GM12892 (cell line): Measurements from ENCODE around the gene RBMS3.
A peak's percentile ranks its signal among the peaks of the same experiment; 100 is the strongest.

ENCODE experiments used
- DNase-seq: peaks from one replicate; pipeline ENCODE4 v3.0.0; 2011; ENCODE audit not compliant: insufficient read length
- FAIRE-seq: peaks from 2 replicates; lab custom pipeline; 2011; peaks lifted over from hg19 to GRCh38; lab: Jason Lieb, UNC
- POLR2A ChIP-seq: IDR thresholded peaks from 2 replicates; pipeline ENCODE4 v1.6.1; 2011; ENCODE audit warnings: low read depth, low read length, control low read depth
- POLR2AphosphoS5 ChIP-seq: IDR thresholded peaks from 2 replicates; pipeline ENCODE4 v1.6.1; 2011; ENCODE audit warnings: low read depth, low read length, control low read depth
- TAF1 ChIP-seq: IDR thresholded peaks from 2 replicates; pipeline ENCODE4 v1.6.1; 2011; ENCODE audit warnings: low read depth, mild to moderate bottlenecking, control low read depth, low read length, borderline replicate concordance

The RBMS3 gene

GRCh38 chr3:29683018-29683993 is 402.4 kb downstream of the RBMS3 start:
- TF ChIP-seq POLR2AphosphoS5: no peak
- TF ChIP-seq POLR2A: no peak
- no peak for TF ChIP-seq TAF1
- FAIRE-seq (peak; percentile 58), DNase-seq (no peak)

DNA sequence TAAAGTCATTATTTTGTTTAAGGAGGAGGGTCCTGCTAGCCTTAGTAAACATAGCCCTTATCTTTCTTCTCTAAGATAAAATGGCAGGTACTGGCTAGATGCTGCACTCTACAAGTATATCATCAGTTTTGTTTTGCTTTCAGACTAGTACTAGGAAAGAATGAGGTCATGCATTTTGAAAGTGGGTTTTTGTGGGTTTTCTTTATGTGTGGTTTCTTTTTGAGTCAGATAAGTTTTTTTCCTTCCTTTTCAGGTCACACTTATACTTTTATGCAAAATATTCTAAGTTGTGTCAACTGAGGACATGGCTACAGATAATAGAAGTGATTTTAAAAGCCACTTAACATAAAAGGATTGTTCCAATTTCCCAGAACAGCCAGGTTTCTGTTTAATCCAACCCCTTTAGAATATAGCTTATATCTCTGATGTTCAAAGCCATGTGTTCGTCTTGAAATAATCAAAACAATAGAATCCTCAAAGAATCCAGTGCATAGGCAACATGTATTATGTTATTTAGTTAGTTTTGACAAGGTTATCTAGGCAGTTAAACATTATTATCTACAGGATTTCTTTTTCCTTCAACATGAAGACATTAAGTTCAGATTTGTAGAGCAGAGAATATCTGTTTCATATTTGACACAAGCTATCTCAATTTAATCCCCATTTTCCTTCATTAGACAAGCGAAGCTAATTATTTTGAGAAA is 406.2 kb downstream of the RBMS3 start:
- DNase-seq (no peak), FAIRE-seq (peak; percentile 83)
- no peak for TF ChIP-seq POLR2A

DNA sequence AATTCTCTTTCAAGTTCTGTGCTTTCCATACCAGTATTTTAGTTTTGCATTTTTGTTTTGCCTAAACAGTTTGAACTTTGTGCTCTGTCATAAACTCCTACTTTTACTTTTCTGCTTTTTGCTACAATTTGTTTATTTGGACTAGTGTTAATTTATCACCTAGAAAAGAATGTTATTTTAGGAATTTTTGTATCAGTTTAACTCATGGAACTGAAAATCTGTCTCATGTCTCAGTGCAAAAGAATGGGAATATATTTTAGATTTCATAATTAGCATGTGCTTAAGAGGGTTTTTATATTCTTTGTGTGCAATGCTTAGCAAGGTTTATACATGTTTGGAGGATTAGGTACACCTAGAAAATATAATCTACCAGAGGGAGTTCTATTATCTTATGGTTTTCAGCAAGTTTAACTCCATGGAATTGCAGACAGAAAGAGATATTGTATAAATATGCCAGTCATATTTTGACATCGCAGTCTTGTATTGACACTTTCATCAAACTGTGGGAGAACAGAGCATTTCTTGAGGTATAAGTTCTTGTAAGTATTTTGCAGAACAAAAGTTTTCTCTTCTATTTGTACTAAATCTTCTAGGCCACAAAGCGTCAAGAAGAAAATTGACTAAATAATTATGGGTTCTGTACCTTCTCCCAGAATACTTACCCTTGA is 409.9 kb downstream of the RBMS3 start:
- FAIRE-seq (no peak), DNase-seq (no peak)
- TF ChIP-seq TAF1 (no peak), POLR2A (no peak), POLR2AphosphoS5 (no peak)

GRCh38 chr3:29693863-29694262 is 413.0 kb downstream of the RBMS3 start:
- DNase-seq (no peak), FAIRE-seq (no peak)
- TF ChIP-seq TAF1 (no peak), POLR2A (no peak), POLR2AphosphoS5 (no peak)

DNA sequence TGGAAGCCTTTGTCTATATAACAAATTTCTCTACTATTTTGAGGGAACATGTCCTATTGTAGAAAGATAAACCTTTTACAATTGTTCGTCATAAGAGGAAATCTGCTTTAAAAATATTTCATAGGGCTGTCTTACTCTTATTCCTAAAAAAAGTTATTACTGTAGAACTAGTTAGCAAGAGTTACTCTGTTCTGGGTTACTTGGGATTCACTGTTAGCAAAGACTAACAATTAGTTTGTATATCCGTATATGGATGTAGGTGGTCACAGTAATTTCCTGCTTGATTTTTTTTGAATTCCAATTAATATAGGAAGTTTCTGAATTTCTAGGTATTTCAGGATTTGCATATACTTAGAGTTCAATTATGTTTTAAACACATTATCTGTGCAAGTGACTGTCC is 413.5 kb downstream of the RBMS3 start:
- DNase-seq (no peak), FAIRE-seq (no peak)

DNA sequence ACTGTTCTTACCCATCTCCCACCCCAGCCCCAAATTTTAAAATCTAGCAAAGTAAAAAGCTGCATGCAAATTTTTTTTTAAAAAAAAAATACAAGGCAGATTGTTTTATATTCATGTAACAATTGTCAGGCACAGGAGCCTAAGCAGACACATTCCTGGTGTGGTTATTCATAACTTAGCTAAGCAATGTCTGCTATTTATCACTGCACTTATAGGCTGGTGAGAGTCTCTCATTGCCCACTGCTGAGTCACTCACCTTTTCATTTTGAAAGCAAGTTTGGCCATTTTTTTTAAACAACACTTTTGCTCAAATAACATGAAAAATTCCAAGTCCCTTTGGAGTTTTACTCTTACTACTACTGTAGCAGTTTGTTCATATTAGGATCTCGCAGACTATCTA is 413.9 kb downstream of the RBMS3 start:
- TF ChIP-seq TAF1 (no peak), POLR2AphosphoS5 (no peak), POLR2A (no peak)
- DNase-seq (no peak), FAIRE-seq (no peak)

More for the DNA sequence above, 413.5 kb downstream of the RBMS3 start:
- TF ChIP-seq POLR2A (no peak), TAF1 (no peak), POLR2AphosphoS5 (no peak)

- FAIRE-seq: no peak
- no peak for DNase-seq
- no peak for TF ChIP-seq POLR2A
- TF ChIP-seq POLR2AphosphoS5: no peak
- no peak for TF ChIP-seq TAF1
Observed at GRCh38 chr3:29695201-29695600, 414.3 kb downstream of the RBMS3 start.

- TF ChIP-seq POLR2A (no peak), POLR2AphosphoS5 (no peak), TAF1 (no peak)
- FAIRE-seq (no peak), DNase-seq (no peak)
Observed at GRCh38 chr3:29695643-29696198, 414.9 kb downstream of the RBMS3 start.

DNA sequence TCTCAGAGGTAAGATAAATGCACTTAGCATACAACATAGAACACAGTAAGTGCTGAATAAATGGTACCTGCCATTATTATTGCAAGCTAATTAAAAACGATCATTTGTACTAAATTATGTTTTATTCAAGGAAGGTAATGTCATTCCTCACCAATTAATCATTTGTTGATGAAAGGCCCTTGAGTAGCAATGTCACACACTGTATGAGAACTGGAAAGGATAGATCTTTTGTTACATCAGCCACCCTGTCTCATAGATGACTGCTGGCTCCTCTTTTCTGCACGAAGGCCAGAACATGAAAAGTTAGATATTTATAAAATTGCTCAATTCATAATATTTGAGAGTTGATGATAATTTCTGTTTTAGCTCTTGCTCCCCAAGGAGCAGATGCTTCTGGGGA is 415.4 kb downstream of the RBMS3 start:
- no peak for TF ChIP-seq POLR2A
- TF ChIP-seq TAF1: no peak
- TF ChIP-seq POLR2AphosphoS5: no peak
- no peak for FAIRE-seq
- DNase-seq: no peak

- TF ChIP-seq POLR2AphosphoS5 (no peak), TAF1 (no peak), POLR2A (no peak)
- DNase-seq: no peak
- no peak for FAIRE-seq
Observed at GRCh38 chr3:29697989-29698388, 417.1 kb downstream of the RBMS3 start.

DNA sequence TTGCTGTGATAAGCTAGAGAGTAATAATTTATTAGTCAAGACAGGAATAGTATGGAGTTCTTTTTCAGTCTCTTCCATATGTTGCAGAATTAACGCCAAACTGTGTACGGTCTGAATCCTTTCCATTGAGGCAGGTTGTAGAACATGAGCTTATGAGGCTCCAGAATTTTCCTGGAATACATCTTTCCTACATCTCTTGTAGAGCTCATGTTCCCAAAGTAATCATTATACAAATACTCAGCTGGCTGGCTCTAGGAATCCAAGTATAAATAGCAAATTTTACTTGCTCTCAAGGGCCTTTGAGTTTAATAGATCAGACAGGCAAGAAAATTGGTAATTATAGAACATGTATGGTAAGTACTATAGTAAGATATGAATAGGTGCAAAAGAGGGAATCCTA is 419.4 kb downstream of the RBMS3 start:
- no peak for TF ChIP-seq POLR2A
- DNase-seq (no peak), FAIRE-seq (no peak)
